HCT116 (cell line): ENCODE measurements around the gene MYORG. TPM values are rescaled to one million over a fixed set of nuclear protein-coding genes. Genes with fewer than 3 reads are reported as not detected.

Experiments
- ATAC-seq: fragments of 200-7000 bp; cut with Tn5 transposase; 2 replicates; pipeline ENCODE4 v1.9.1; 2020; ENCODE audit warnings: mild to moderate bottlenecking, moderate library complexity
- BruUV-seq: library from RNA; stranded (reverse); fragments of 400-500 nt; replicated peaks from 2 replicates; lab custom pipeline; 2021; lab: Mats Ljungman, UMichigan
- CTCF ChIA-PET: fragments of 300-600 bp; sonication (Branson Sonifier 250); formaldehyde crosslinking; loops from one replicate; lab custom pipeline; 2021; ENCODE audit warnings: antibody characterized with exemption; lab: Charles Lee
- POLR2A ChIA-PET: fragments of 300-600, 350-600 bp; sonication (Branson Sonifier 250); formaldehyde crosslinking; loops from one replicate; lab custom pipeline; 2021; ENCODE audit warnings: antibody characterized with exemption; lab: Charles Lee
- RAD21 ChIA-PET, 2 experiments: fragments of 300-600 bp; sonication (Branson Sonifier 250); formaldehyde crosslinking; loops; one replicate each; lab custom pipeline; 2023; ENCODE audit warnings: low total read pairs in 2 of 2; ENCODE audit not compliant: uncharacterized antibody in 2 of 2, unreplicated experiment in 2 of 2, low non-redundant PET in 1 of 2; lab: Charles Lee
- DNase-seq: peaks from one replicate; pipeline ENCODE4 v3.0.0-alpha.2; 2010; ENCODE audit warnings: low read depth, low spot score
- H2AFZ ChIP-seq: fragments of 200-600 bp; shearing (Covaris generic), sonication (generic); 2 replicates; pipeline ENCODE4 v1.6.1; 2017; ENCODE audit warnings: low read depth, mixed run types, mixed read lengths, antibody characterized with exemption, low read length; ENCODE audit not compliant: poor library complexity, severe bottlenecking
- H3K27ac ChIP-seq: 2 replicates; pipeline ENCODE4 v1.5.1; 2012; ENCODE audit warnings: low read depth, low read length
- H3K27me3 ChIP-seq: fragments of 200-600 bp; sonication (generic); 2 replicates; pipeline ENCODE4 v1.6.1; 2016; ENCODE audit warnings: mixed run types, low read length, mixed read lengths; ENCODE audit not compliant: insufficient read depth
- H3K36me3 ChIP-seq, 2 experiments: fragments of 200-500 bp in 1 of 2; fragments of 200-600 bp in 1 of 2; sonication (Bioruptor generic) in 1 of 2; sonication (generic) in 1 of 2; 2 replicates each; pipeline versions ENCODE4 v1.5.1 to v1.6.1; 2014 to 2016; ENCODE audit warnings: low read length in 2 of 2, inconsistent platforms in 1 of 2, mixed read lengths in 1 of 2, mixed run types in 1 of 2; ENCODE audit not compliant: insufficient read depth in 2 of 2, control insufficient read depth in 1 of 2
- H3K4me1 ChIP-seq, 2 experiments: fragments of 200-600 bp in 1 of 2; sonication (generic) in 1 of 2; 2 replicates each; pipeline versions ENCODE4 v1.5.1 to v1.6.1; 2012 to 2017; ENCODE audit warnings: low read length in 2 of 2, inconsistent platforms in 1 of 2, mild to moderate bottlenecking in 1 of 2, mixed read lengths in 1 of 2, mixed run types in 1 of 2, moderate library complexity in 1 of 2; ENCODE audit not compliant: insufficient read depth in 2 of 2, control insufficient read depth in 1 of 2
- H3K4me2 ChIP-seq: fragments of 200-600 bp; sonication (generic); 2 replicates; pipeline ENCODE4 v1.6.1; 2017; ENCODE audit warnings: mixed run types, low read length, mixed read lengths
- H3K4me3 ChIP-seq, 2 experiments: fragments of 200-600 bp in 1 of 2; sonication (generic) in 1 of 2; replicated peaks in 1 of 2; 2 replicates each; pipeline ENCODE4 v1.5.1; 2011 to 2016; ENCODE audit warnings: low read length in 2 of 2, control low read depth in 1 of 2, low read depth in 1 of 2, mild to moderate bottlenecking in 1 of 2, mixed read lengths in 1 of 2, mixed run types in 1 of 2
- H3K79me2 ChIP-seq: fragments of 200-600 bp; sonication (generic); 2 replicates; pipeline ENCODE4 v1.6.1; 2017; ENCODE audit warnings: mild to moderate bottlenecking, mixed run types, low read length, moderate library complexity, mixed read lengths; ENCODE audit not compliant: insufficient read depth
- H3K9ac ChIP-seq: fragments of 200-600 bp; sonication (generic); 2 replicates; pipeline ENCODE4 v1.6.1; 2016; ENCODE audit warnings: low read length, mixed read lengths
- H3K9me2 ChIP-seq: fragments of 200-600 bp; sonication (generic), shearing (Covaris generic); 2 replicates; pipeline ENCODE4 v1.6.1; 2017; ENCODE audit warnings: mixed run types, mild to moderate bottlenecking, moderate library complexity; ENCODE audit not compliant: insufficient read depth
- H3K9me3 ChIP-seq, 2 experiments: fragments of 200-500 bp in 1 of 2; fragments of 200-600 bp in 1 of 2; sonication (Bioruptor generic) in 1 of 2; sonication (generic) in 1 of 2; 2 replicates each; pipeline ENCODE4 v1.6.1; 2014 to 2017; ENCODE audit warnings: low read length in 2 of 2, mixed read lengths in 2 of 2, inconsistent platforms in 1 of 2, low read depth in 1 of 2, mild to moderate bottlenecking in 1 of 2, mixed run types in 1 of 2, moderate library complexity in 1 of 2; ENCODE audit not compliant: control insufficient read depth in 1 of 2, insufficient read depth in 1 of 2
- H4K20me1 ChIP-seq: fragments of 200-600 bp; sonication (generic), shearing (Covaris generic); 2 replicates; pipeline ENCODE4 v1.6.1; 2017; ENCODE audit warnings: mixed run types, mild to moderate bottlenecking, moderate library complexity; ENCODE audit not compliant: insufficient read depth
- ATF3 ChIP-seq: IDR thresholded peaks from 2 replicates; pipeline ENCODE4 v1.6.1; 2012
- CBX3 ChIP-seq: IDR thresholded peaks from 2 replicates; pipeline ENCODE4 v1.6.1; 2012; ENCODE audit warnings: low read depth
- CEBPB ChIP-seq: IDR thresholded peaks from 2 replicates; pipeline ENCODE4 v1.6.1; 2012; ENCODE audit warnings: low read depth
- ELF1 ChIP-seq: IDR thresholded peaks from 2 replicates; pipeline ENCODE4 v1.6.1; 2012; ENCODE audit warnings: low read depth, borderline replicate concordance
- EZH2phosphoT487 ChIP-seq: fragments of 200-600 bp; IDR thresholded peaks from 2 replicates; pipeline ENCODE4 v1.6.1; 2018; ENCODE audit warnings: antibody characterized with exemption, borderline replicate concordance
- FOSL1 ChIP-seq: IDR thresholded peaks from 2 replicates; pipeline ENCODE4 v1.6.1; 2012; ENCODE audit warnings: low read depth
- JUND ChIP-seq: IDR thresholded peaks from 2 replicates; pipeline ENCODE4 v1.6.1; 2012
- POLR2A ChIP-seq: IDR thresholded peaks from 2 replicates; pipeline ENCODE4 v1.7.0; 2011; ENCODE audit warnings: borderline replicate concordance; ENCODE audit not compliant: insufficient read depth, insufficient read length; ENCODE audit errors: extremely low read depth
- POLR2AphosphoS5 ChIP-seq: IDR thresholded peaks from 2 replicates; pipeline ENCODE4 v1.6.1; 2011; ENCODE audit warnings: mild to moderate bottlenecking, low read depth, low read length, moderate library complexity
- RAD21 ChIP-seq: IDR thresholded peaks from 2 replicates; pipeline ENCODE4 v1.6.1; 2012; ENCODE audit warnings: low read depth, mild to moderate bottlenecking
- REST ChIP-seq: IDR thresholded peaks from 2 replicates; pipeline ENCODE4 v1.6.1; 2012; ENCODE audit warnings: low read depth
- SIN3A ChIP-seq: IDR thresholded peaks from 2 replicates; pipeline ENCODE4 v1.6.1; 2012; ENCODE audit warnings: low read depth
- SP1 ChIP-seq: IDR thresholded peaks from 2 replicates; pipeline ENCODE4 v1.6.1; 2012; ENCODE audit warnings: low read depth
- TCF7L2 ChIP-seq: IDR thresholded peaks from 2 replicates; pipeline ENCODE4 v1.7.0; 2011; ENCODE audit warnings: borderline replicate concordance, inconsistent platforms; ENCODE audit not compliant: insufficient read depth, insufficient read length; ENCODE audit errors: extremely low read depth
- YY1 ChIP-seq: IDR thresholded peaks from 2 replicates; pipeline ENCODE4 v1.6.1; 2011; ENCODE audit warnings: low read length, low read depth, moderate library complexity, mild to moderate bottlenecking; ENCODE audit not compliant: insufficient replicate concordance; ENCODE audit errors: extremely low read depth
- ZFX ChIP-seq: fragments of 450-650 bp; IDR thresholded peaks from 2 replicates; pipeline ENCODE4 v1.6.1; 2017
- ZNF274 ChIP-seq: fragments of 200-500 bp; sonication (Bioruptor generic); IDR thresholded peaks from 2 replicates; pipeline ENCODE4 v1.6.1; 2014; ENCODE audit warnings: mild to moderate bottlenecking, low read depth, low read length, inconsistent platforms
- intact Hi-C: fragments of 100-400 bp; cut with micrococcal nuclease; formaldehyde crosslinking; loops from 2 replicates; pipeline ENCODE4 v1.10.0; 2022
- total RNA-seq: library from RNA; stranded (reverse); gene quantifications from one replicate; pipeline ENCODE4 v1.2.1, GENCODE V29; 2021; ENCODE audit not compliant: unreplicated experiment
- TF ChIP-seq, protein P1 (sequence below): IDR thresholded peaks from 2 replicates; pipeline ENCODE4 v1.6.1; 2012
- TF ChIP-seq, protein P2 (sequence below): IDR thresholded peaks from 2 replicates; pipeline ENCODE4 v1.6.1; 2011; ENCODE audit warnings: mild to moderate bottlenecking, low read length, moderate library complexity; ENCODE audit not compliant: insufficient replicate concordance; ENCODE audit errors: extremely low read depth

MYORG gene
- total RNA-seq, 1 experiment from 2014 or later: 8.5 TPM

GRCh38 chr9:34362614-34363214, 14.0 kb downstream of the MYORG start:
- DNase-seq: no peak
- CTCF ChIA-PET: no interaction called here
- H3K27ac ChIP-seq: no peak overlapping the region
- TF ChIP-seq EZH2phosphoT487 (no peak), JUND (no peak), FOSL1 (no peak), POLR2A (no peak), SIN3A (no peak), ATF3 (no peak), YY1 (no peak), CBX3 (no peak), TCF7L2 (no peak), RAD21 (no peak), REST (no peak), ZNF274 (no peak), SP1 (no peak), POLR2AphosphoS5 (no peak), ZFX (no peak), ELF1 (no peak), CEBPB (no peak)
- TF ChIP-seq, protein P1, sequence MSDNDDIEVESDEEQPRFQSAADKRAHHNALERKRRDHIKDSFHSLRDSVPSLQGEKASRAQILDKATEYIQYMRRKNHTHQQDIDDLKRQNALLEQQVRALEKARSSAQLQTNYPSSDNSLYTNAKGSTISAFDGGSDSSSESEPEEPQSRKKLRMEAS: no peak
- TF ChIP-seq, protein P2, sequence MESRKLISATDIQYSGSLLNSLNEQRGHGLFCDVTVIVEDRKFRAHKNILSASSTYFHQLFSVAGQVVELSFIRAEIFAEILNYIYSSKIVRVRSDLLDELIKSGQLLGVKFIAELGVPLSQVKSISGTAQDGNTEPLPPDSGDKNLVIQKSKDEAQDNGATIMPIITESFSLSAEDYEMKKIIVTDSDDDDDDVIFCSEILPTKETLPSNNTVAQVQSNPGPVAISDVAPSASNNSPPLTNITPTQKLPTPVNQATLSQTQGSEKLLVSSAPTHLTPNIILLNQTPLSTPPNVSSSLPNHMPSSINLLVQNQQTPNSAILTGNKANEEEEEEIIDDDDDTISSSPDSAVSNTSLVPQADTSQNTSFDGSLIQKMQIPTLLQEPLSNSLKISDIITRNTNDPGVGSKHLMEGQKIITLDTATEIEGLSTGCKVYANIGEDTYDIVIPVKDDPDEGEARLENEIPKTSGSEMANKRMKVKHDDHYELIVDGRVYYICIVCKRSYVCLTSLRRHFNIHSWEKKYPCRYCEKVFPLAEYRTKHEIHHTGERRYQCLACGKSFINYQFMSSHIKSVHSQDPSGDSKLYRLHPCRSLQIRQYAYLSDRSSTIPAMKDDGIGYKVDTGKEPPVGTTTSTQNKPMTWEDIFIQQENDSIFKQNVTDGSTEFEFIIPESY: no peak
- TF ChIP-seq, all 23 proteins: peak for 0
- no peaks in the 10 kb centered on the region for H3K9me3 ChIP-seq
- no peak overlapping the region for H3K9ac ChIP-seq
- H3K4me1 ChIP-seq: no peaks in the 10 kb centered on the region
- H3K36me3 ChIP-seq: no peaks in the 10 kb centered on the region
- intact Hi-C loops: no loop called here
- H3K9me2 ChIP-seq: no peaks in the 10 kb centered on the region
- no peaks in the 10 kb centered on the region for H3K79me2 ChIP-seq
- no peaks in the 10 kb centered on the region for H3K27me3 ChIP-seq
- RAD21 ChIA-PET: no interaction called here
- no peak for ATAC-seq
- no peak overlapping the region for H2AFZ ChIP-seq
- no peaks in the 10 kb centered on the region for H4K20me1 ChIP-seq
- POLR2A ChIA-PET: no interaction called here
- no peak overlapping the region for H3K4me2 ChIP-seq
- no peak overlapping the region for H3K4me3 ChIP-seq
- BruUV-seq: no TSS peak
